Medulla oblongata (tissue), 1 donor: ENCODE results near the gene PLPPR5.

ENCODE experiments used
- DNase-seq: peaks from one replicate; pipeline ENCODE4 v3.0.0-alpha.2; 2015; ENCODE audit errors: extremely low spot score

Gene PLPPR5

DNA sequence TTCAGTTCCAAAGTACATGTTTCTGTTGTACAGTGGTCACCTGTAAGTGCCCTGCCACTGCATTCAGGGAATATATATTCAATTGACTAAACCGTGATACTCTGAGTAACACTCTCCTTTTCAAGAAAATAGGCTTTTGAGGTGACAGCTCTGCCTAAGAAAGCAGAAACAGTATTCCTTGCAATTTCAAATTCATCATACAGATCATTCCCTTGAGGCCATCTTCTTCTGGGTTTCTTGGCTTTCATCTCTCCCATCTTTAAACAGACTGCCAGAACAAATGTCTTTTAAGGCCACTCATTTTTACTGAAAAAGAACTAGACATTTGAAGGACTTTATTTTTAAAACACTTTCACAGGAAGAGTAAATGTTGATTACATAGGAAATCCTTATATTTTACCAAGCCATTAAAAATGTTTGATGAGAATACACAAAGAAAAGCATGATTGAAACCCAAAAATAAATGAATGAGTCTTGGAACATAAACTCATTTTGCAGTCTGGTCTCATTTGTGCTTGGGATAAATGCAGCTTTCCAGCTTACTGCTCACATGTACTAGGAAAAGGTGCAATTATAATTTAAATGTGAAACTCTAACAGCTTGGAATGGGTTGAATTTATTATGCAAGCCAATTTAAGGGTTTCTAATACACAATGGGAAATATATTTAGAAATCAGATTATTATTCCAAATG is 34.7 kb downstream of the PLPPR5 start:
- no peak for DNase-seq

DNA sequence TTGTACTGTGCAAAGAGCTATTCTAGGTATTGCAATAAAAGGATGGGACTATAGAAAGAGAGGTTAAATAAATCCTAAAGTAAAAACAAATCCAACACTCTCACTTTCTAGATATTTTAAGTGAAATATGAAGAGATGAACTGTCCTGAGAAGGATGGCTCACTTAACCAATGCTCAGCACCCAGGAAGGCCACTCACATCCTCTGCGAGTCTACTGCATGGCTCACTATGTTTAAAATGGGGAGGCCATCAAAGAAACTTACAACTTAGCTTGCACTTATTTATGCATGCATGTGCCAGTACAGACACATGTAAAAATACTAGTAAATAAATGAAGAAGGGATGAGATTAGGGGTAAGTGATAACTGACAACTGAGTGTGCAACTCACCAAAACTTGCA is 37.5 kb downstream of the PLPPR5 start:
- no peak for DNase-seq

DNA sequence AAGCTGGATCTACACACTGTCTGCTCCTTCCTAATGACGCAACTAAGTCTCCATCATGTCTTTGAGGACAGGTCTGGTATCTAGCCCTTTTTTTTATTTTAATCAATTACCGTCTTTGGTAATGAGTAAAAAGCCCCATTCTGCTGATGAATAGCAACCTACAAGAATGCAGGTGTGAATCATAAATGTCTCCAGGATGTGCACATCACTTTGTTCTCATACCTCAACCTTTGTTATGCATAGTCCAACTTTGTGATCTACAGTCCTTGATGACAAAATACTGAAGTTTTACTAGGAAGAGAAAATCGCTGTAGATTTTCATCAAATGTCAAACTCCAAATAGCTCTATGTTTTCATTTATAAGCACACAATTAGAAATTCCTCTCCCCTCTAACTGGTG is 39.3 kb downstream of the PLPPR5 start:
- no peak for DNase-seq

DNA sequence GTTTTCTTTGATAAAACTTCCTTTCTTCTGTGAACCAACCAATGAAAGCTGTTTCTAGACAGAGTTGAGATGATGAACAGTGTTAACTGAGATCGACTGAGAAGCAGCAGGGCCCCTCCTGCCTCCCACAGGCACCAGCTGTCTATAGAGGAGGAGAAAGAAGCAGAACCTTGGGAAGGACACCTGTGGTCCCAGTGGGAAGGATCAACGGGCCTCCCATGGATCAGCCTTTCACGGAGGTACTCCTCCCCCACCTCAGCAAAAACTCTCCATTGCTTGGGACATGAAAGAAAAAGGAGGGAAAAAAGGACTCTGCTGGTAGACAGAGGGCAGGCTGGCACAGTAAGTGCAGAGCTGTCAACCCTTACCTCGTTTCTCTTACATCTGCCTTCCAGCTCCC is 40.5 kb downstream of the PLPPR5 start:
- no peak for DNase-seq

DNA sequence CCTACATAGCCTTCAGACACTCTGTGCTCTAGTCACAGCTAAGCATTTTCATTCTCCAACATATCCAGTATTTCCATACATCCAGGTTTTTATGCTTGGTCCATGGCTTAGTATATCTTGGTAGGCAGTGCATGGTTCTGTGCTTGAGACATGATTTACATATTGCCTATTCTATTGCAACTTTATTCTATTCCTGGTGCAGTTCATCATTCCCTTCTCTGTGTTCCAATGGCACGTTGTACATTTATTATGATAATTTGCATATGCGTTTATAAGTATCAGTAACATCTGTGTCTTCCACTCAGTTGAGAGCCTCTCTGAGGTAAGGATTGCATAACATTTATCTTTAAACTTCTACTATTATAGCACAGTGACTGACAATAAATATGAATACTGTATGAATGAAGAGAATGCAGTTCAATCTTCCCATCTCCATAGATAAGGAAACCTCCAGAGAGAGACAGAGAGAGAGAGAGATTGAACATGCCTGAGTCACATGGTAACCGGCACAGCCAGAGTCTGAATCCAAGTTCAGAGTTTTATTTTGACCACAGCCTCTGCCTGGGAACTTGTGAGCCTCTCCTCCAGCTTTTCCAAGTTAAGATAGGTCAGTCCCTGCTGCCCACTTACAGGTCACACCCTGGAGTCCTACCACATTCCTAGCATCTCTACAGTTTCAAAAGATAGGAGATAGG is 41.5 kb downstream of the PLPPR5 start:
- no peak for DNase-seq

DNA sequence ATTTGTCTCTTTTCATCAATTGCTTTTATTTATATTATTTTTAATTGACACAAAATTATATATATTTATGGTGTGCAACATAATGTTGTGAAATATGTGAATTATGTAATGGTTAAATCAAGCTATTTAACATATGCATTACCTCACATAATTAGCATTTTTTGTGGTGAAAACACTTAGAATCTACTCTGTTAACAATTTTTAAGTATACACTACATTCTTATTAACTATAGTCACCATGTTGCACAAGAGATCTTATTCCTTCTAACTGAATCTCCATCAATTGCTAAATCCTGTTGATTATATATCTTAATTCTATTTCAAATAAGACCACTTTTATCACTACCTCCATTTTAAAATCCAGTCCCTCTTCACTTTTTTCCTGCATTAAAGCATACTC is 42.5 kb downstream of the PLPPR5 start:
- DNase-seq, result no peak

DNA sequence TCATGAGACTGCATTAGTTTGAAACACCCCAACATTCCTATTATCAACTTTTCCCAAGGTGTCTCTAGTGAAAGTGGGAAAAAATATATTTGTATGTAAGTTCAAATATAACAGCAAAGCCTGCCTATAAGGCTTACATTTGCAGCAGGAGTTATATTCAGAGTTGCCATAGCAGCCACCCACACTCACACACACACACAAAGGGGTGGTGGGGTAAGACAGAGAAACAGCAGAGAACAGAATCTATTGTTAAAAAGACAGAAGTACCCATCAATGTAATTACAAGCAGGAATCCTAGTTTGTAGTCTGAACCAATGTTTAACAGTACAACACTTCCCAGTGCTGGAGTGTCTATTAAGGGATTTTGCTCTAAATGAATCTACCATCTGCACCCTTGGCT is 55.0 kb downstream of the PLPPR5 start:
- DNase-seq, result no peak

DNA sequence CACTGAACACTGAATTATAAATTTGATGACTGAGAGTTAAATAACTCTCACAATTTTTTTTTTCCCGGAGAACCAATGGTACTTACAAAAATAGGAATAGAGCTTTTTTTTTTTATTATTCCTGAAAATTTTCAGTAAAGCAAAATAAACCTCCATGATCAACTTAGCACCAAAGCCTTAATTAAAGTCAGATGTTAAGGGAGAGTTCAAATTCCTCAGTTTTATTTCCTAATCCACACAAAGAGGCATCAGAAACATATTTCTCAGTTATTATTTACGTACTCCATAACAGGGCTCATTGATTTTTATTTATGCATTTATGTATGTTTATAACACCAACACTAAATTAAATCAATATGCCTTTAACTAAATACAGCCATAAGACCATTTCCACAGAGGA is 55.5 kb downstream of the PLPPR5 start:
- DNase-seq, result no peak

DNA sequence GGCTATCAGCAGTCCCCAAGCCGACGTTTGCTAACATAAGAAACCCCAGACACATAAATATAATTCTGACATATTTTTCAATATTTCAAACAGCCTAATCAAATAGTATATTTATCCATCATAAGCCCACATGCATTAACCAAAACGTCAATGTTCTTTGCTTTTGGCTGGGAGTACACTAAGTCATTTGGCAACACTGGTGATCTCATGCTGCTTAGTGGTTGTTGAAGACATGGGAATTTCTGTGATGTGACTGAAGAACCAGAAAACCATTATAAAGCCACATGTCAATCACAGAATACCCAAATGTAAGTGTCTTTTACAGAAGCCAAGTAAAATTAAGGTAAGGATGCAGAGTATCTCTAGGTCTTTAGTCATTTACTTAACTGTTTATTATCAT is 57.6 kb downstream of the PLPPR5 start:
- no peak for DNase-seq

DNA sequence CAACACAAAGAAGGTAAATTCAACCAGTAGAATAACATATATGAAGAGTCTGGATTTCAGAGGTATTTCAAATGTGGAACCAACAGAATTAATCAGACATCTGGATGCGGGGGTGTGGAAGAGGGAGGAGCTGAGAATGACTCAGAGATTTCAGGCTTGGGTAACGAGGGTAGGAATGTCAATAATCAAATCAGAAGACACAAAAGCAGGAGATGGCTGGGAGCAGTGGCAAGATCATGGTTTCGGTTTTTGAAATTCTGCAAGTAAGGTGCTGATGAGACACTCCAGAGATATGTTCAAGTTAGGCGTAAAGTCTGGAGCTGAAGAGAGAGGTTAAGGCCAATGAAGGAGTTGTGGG is 64.0 kb downstream of the PLPPR5 start:
- no peak for DNase-seq

DNA sequence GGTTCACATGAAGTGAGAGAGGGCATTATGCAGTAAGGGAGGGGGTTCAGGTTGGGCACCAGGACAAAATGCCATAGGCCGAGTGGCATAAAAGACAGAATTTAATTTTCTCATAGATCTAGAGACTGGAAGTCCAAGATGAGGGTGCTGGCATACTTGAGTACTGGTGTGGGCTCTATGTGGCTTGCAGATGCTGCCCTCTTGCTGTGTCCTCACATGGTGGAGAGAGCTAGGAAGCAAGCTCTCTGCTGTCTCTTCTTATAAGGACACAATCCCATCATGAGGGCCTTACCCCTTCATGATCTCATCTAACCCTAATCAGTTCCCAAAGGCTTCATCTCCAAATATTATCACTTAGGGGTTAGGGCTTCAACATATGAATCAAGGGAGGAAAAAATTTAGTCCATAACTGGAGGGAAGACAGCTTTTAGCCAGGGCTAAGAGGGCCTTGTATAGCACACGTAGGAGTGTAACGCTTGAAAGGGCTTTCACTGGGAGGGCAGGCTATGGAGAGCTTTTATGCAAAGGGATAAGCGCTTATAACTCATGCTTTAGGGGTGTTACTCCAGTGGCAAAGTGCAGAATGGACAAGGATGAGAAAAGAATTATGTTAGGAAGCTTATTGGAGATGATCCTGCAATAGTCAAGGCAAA is 64.5 kb downstream of the PLPPR5 start:
- DNase-seq, result no peak

DNA sequence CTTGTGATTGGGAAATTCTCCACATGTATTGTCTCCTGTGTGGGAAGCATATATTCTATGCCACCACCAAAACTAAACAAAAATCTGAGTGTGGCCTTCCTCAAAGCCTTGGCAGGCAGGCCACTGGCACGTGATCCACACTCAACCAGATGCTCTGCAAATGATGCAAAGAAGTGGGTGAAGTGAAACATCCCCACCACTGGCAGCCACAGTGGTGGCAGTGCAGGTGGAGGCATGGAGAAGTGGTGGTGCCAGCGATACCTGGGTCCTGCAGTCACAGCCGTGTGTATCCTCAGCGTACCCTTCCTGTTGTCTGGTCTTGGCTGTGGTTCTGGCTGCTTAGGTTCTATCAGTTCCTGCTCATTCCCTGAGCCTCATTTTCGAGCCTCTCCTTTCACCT is 65.2 kb downstream of the PLPPR5 start:
- DNase-seq, result no peak

DNA sequence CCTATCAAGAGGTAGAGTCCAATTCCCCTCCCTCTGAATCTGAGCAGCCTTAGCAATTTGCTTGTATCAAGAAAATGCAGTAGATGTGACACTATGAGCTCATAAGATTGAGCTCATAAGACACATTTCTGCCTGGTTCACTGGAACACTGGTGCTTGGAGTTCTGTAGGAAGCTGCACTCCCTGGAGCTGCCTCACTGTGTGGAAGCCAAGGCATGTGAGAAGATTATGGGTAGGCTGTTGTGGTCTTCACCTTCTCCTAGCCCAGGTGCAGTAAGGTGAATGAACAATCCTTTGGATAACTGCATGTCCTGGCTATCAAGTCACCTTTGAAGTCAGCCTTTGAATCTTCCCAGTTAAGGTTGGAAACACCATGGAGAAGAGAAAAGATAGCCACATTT is 67.3 kb downstream of the PLPPR5 start:
- DNase-seq, result no peak

DNA sequence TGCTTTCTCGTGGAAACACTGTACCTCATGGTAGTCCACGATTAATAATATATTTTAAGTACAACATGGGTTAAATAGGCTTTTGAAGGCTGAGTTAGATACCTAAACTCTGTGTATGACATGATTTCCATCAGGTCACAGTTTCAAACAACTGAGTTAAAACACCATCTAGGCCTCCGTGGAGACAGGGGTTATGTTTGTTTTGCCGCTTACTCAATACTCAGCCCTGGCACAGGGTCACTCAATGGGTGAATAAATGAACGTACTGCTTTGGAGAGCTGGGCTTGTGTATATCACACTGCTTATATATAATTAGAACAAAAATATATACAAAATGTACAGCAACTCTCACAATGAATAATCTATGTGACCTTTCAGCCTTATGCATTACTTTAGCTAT is 72.5 kb downstream of the PLPPR5 start:
- no peak for DNase-seq

DNA sequence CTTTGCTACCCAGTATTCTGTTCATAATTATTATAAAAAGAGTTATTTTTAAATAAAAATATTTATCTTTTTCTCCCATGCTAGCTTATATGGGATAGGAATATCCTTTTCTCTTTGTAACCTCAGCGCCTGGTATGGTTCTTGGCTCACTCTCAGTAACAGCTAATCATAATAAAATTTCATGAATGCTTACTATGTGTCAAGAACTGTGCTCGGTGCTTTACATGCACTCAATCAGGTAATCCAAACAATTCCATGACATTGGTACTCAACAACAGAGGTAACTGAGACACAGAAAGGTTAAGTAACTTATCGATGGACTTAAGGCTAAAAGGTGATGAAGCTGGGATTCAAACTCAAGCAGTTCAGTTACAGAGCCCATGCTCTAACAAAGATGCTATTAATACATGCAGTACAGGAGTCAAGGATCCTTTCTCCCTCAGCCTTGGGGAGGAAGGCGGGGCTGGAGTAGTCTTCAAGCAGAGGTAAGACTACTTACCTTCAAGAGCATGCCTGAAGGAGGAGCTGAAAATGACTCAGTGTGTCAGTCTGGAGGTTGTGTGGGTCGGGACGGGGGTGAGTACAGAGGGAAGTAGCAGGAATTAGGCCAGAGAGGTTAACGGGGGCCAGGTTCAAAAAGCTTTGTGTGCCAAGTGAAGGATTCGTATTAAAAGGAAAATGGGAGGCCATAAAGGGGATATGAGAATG is 73.4 kb downstream of the PLPPR5 start:
- no peak for DNase-seq

DNA sequence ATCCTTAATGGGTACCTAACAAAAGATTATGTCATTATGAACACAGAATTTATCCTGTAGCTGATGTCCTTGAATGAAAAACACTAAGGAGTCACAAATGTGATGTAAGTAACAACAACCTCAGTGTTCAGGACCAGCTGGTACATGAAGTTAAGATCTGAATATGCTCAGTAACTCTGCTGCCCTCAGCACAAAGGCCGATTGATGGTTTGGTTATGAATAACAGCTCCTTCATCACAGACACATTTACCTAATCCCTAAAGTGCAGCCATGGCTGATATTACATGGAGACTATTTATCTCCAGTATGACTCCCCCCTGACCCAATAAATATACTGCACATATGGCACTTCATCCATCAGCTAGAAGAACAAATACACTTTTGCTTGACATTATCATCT is 75.2 kb downstream of the PLPPR5 start:
- DNase-seq, result peak; percentile 7

DNA sequence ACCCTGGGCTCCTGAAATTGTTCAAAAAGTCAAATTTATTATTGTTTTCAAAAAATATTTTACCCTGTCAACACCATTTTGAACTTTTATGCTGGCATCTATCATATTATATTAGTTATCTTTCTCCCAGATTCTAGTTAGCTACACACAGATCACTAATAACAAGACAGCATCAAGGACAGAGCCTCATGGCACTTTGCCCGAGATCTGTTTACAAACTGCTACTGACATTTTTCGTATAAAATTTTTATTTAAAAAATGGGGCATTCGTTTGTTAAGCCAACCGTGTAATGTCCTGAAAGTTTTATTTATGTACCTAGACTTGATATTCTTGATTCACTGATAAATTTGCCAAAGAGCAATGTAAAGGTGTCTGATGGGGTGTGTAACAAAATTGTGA is 78.1 kb downstream of the PLPPR5 start:
- no peak for DNase-seq

DNA sequence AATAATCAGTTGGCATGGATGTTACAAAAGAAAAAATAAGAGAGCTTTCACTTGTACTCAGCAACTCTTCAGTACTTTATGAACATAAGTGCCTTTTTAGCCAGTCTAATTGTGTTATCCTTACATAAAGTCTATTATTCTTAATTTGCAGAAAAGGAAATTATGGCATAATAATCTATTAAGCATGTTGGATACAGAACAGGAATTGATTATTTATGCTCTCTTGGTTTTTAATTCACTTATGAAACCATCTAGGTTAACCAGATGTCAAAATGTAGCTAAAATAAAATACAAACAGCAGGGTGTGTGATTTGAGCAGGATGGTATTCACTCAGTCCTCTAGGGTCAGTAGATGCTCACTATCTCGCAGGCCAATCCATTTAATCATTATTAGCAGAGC is 79.7 kb downstream of the PLPPR5 start:
- no peak for DNase-seq

DNA sequence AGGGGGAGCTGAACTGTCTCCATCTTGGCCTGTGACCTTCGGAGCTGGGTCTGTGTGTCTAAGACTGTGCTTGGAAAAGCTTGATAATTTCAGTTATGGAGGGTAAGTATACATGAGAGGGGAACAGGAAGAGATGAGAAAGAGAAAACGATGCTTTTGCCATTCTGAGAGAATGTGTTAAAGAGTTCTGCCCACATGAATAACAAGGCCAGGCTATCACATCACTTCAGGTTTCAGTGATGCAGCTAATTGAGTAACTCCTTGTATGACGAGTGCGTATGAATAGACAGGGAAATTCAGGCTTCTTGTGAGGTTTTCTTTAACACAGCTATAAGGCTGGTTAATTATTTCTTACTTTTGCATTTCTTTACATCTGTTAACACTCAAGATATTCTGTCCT is 81.0 kb downstream of the PLPPR5 start:
- DNase-seq, result no peak

DNA sequence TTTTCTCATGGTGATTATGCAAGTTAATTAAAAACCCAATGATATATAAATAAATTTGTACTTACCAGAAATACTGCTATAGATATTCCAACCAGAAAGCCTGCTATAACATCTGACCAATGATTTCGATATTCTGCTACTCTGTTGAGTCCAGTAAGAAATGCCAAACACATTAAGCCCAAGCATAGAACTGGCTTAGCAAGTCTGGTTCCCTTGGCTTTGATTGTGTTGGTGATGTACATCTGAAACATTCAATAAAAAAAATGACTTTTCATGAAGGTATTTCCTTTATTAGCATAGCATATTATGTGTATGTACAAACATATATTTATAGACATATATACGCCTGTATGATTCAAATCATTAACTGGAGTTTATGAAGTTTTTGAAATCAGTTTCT is 82.8 kb downstream of the PLPPR5 start:
- DNase-seq, result no peak

DNA sequence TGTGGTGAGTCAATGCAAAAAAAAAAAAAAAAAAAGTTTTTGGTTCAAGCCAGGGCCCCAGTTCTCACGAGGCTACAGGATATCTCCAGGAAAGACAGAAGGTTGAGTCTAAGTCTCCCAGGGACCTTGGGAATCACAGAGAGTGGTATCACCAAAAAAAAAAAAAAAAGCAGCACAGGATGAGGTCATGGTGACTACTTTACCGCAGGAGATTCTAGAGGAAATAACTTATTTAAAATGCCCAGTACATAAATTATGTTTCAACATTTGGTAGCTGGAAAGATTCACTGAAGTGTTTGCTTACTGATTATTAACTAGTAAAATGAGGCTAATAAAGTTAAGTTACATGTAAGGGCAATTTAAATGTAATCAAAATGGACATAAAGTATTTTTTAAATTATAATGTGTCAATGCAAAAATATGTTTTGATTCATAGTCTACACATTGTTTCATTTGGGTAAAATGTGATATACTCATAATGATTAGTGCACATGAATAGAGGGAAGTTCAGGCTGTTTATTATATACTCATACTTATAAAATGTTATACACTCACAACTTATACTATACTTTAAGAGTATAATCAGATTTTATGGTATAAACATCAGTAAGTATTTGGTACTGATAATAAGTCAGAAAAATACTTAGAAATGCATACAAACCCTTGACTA is 84.1 kb downstream of the PLPPR5 start:
- DNase-seq, result no peak

DNA sequence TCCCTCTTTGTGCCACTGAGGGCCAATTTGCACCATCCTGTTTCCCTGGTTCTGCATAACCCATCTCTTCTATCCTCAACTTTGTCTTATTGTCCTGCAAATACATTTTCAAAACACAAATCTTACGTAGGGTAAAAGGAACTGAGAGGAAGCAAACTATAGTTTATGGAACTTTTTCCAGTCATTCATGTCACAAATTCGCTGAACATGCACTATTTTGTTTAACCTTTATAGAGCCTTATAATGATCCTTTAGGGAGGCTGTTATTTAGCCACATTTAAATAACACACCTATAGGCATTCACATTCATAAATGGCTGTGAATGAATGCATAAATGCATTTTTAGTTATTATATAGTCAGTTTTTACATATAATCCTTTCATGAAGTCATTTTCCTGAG is 85.0 kb downstream of the PLPPR5 start:
- no peak for DNase-seq
